NCI-H446 (cell line): ENCODE measurements around the gene BICRA.
A peak's percentile ranks its signal among the peaks of the same experiment; 100 is the strongest.
"Not testable (repeated sequence)": the region's sequence is repeated elsewhere in the genome, so short reads cannot be mapped to it uniquely, and the experiment has no call there.

ENCODE experiments used
- DNase-seq, 2 experiments: peaks; one replicate each; lab custom pipeline; 2025; lab: John Stamatoyannopoulos, UW

BICRA gene

GRCh38 chr19:47608969-47609905 is at the start of gene BICRA:
TSS of gene BICRA (plus strand) at chr19:47609134. CDS start at chr19:47673575, 64,441 bp downstream.
- peak; percentile 74 to 92 for DNase-seq

GRCh38 chr19:47560999-47561398 is 47.9 kb upstream of the BICRA start:
- DNase-seq: no peak

GRCh38 chr19:47561440-47562057 is 47.4 kb upstream of the BICRA start:
- DNase-seq: no peak

- DNase-seq: no peak
Measured at GRCh38 chr19:47564081-47564480, 44.9 kb upstream of the BICRA start.

GRCh38 chr19:47569331-47569730 is 39.6 kb upstream of the BICRA start:
- no peak for DNase-seq

- DNase-seq: no peak
Measured at GRCh38 chr19:47572635-47573034, 36.3 kb upstream of the BICRA start.

- no peak for DNase-seq
Measured at GRCh38 chr19:47573071-47574026, 35.6 kb upstream of the BICRA start, which contains the start of gene ZNF541. TSS of gene ZNF541 (minus strand) at chr19:47573148. CDS start at chr19:47555856, 17,292 bp downstream.

GRCh38 chr19:47580397-47580796 is 28.5 kb upstream of the BICRA start:
- DNase-seq: no peak

- no peak for DNase-seq
Measured at GRCh38 chr19:47581605-47582319, 27.2 kb upstream of the BICRA start.

- DNase-seq: no peak
Measured at GRCh38 chr19:47582320-47582909, 26.5 kb upstream of the BICRA start.

GRCh38 chr19:47583161-47583560 is 25.8 kb upstream of the BICRA start:
- not testable (repeated sequence) for DNase-seq

GRCh38 chr19:47587295-47587694 is 21.6 kb upstream of the BICRA start:
- no peak for DNase-seq

GRCh38 chr19:47589824-47590223 is 19.1 kb upstream of the BICRA start:
- no peak for DNase-seq

GRCh38 chr19:47593860-47594259 is 15.1 kb upstream of the BICRA start:
- DNase-seq: no peak

- DNase-seq: no peak
Measured at GRCh38 chr19:47595944-47596343, 13.0 kb upstream of the BICRA start.

- DNase-seq: no peak
Measured at GRCh38 chr19:47598407-47599349, 10.3 kb upstream of the BICRA start.

- not testable (repeated sequence) for DNase-seq
Measured at GRCh38 chr19:47599671-47600245, 9.2 kb upstream of the BICRA start.

GRCh38 chr19:47600246-47601179 is 8.4 kb upstream of the BICRA start:
- DNase-seq: peak; percentile 99 to 100
